HCT116 (cell line): ENCODE measurements around the gene C18orf32. TPM values are rescaled to one million over a fixed set of nuclear protein-coding genes. Genes with fewer than 3 reads are reported as not detected.

Experiments used
- ATAC-seq: fragments of 200-7000 bp; cut with Tn5 transposase; 2 replicates; pipeline ENCODE4 v1.9.1; 2020; ENCODE audit warnings: mild to moderate bottlenecking, moderate library complexity
- BruUV-seq: library from RNA; stranded (reverse); fragments of 400-500 nt; replicated peaks from 2 replicates; lab custom pipeline; 2021; lab: Mats Ljungman, UMichigan
- CTCF ChIA-PET: fragments of 300-600 bp; sonication (Branson Sonifier 250); formaldehyde crosslinking; loops from one replicate; lab custom pipeline; 2021; ENCODE audit warnings: antibody characterized with exemption; lab: Charles Lee
- POLR2A ChIA-PET: fragments of 300-600, 350-600 bp; sonication (Branson Sonifier 250); formaldehyde crosslinking; loops from one replicate; lab custom pipeline; 2021; ENCODE audit warnings: antibody characterized with exemption; lab: Charles Lee
- RAD21 ChIA-PET, 2 experiments: fragments of 300-600 bp; sonication (Branson Sonifier 250); formaldehyde crosslinking; loops; one replicate each; lab custom pipeline; 2023; ENCODE audit warnings: low total read pairs in 2 of 2; ENCODE audit not compliant: uncharacterized antibody in 2 of 2, unreplicated experiment in 2 of 2, low non-redundant PET in 1 of 2; lab: Charles Lee
- DNase-seq: peaks from one replicate; pipeline ENCODE4 v3.0.0-alpha.2; 2010; ENCODE audit warnings: low read depth, low spot score
- H2AFZ ChIP-seq: fragments of 200-600 bp; shearing (Covaris generic), sonication (generic); 2 replicates; pipeline ENCODE4 v1.6.1; 2017; ENCODE audit warnings: low read depth, mixed run types, mixed read lengths, antibody characterized with exemption, low read length; ENCODE audit not compliant: poor library complexity, severe bottlenecking
- H3K27ac ChIP-seq: 2 replicates; pipeline ENCODE4 v1.5.1; 2012; ENCODE audit warnings: low read depth, low read length
- H3K27me3 ChIP-seq: fragments of 200-600 bp; sonication (generic); 2 replicates; pipeline ENCODE4 v1.6.1; 2016; ENCODE audit warnings: mixed run types, low read length, mixed read lengths; ENCODE audit not compliant: insufficient read depth
- H3K36me3 ChIP-seq, 2 experiments: fragments of 200-500 bp in 1 of 2; fragments of 200-600 bp in 1 of 2; sonication (Bioruptor generic) in 1 of 2; sonication (generic) in 1 of 2; 2 replicates each; pipeline versions ENCODE4 v1.5.1 to v1.6.1; 2014 to 2016; ENCODE audit warnings: low read length in 2 of 2, inconsistent platforms in 1 of 2, mixed read lengths in 1 of 2, mixed run types in 1 of 2; ENCODE audit not compliant: insufficient read depth in 2 of 2, control insufficient read depth in 1 of 2
- H3K4me1 ChIP-seq, 2 experiments: fragments of 200-600 bp in 1 of 2; sonication (generic) in 1 of 2; 2 replicates each; pipeline versions ENCODE4 v1.5.1 to v1.6.1; 2012 to 2017; ENCODE audit warnings: low read length in 2 of 2, inconsistent platforms in 1 of 2, mild to moderate bottlenecking in 1 of 2, mixed read lengths in 1 of 2, mixed run types in 1 of 2, moderate library complexity in 1 of 2; ENCODE audit not compliant: insufficient read depth in 2 of 2, control insufficient read depth in 1 of 2
- H3K4me2 ChIP-seq: fragments of 200-600 bp; sonication (generic); 2 replicates; pipeline ENCODE4 v1.6.1; 2017; ENCODE audit warnings: mixed run types, low read length, mixed read lengths
- H3K4me3 ChIP-seq, 2 experiments: fragments of 200-600 bp in 1 of 2; sonication (generic) in 1 of 2; replicated peaks in 1 of 2; 2 replicates each; pipeline ENCODE4 v1.5.1; 2011 to 2016; ENCODE audit warnings: low read length in 2 of 2, control low read depth in 1 of 2, low read depth in 1 of 2, mild to moderate bottlenecking in 1 of 2, mixed read lengths in 1 of 2, mixed run types in 1 of 2
- H3K79me2 ChIP-seq: fragments of 200-600 bp; sonication (generic); 2 replicates; pipeline ENCODE4 v1.6.1; 2017; ENCODE audit warnings: mild to moderate bottlenecking, mixed run types, low read length, moderate library complexity, mixed read lengths; ENCODE audit not compliant: insufficient read depth
- H3K9ac ChIP-seq: fragments of 200-600 bp; sonication (generic); 2 replicates; pipeline ENCODE4 v1.6.1; 2016; ENCODE audit warnings: low read length, mixed read lengths
- H3K9me2 ChIP-seq: fragments of 200-600 bp; sonication (generic), shearing (Covaris generic); 2 replicates; pipeline ENCODE4 v1.6.1; 2017; ENCODE audit warnings: mixed run types, mild to moderate bottlenecking, moderate library complexity; ENCODE audit not compliant: insufficient read depth
- H3K9me3 ChIP-seq, 2 experiments: fragments of 200-500 bp in 1 of 2; fragments of 200-600 bp in 1 of 2; sonication (Bioruptor generic) in 1 of 2; sonication (generic) in 1 of 2; 2 replicates each; pipeline ENCODE4 v1.6.1; 2014 to 2017; ENCODE audit warnings: low read length in 2 of 2, mixed read lengths in 2 of 2, inconsistent platforms in 1 of 2, low read depth in 1 of 2, mild to moderate bottlenecking in 1 of 2, mixed run types in 1 of 2, moderate library complexity in 1 of 2; ENCODE audit not compliant: control insufficient read depth in 1 of 2, insufficient read depth in 1 of 2
- H4K20me1 ChIP-seq: fragments of 200-600 bp; sonication (generic), shearing (Covaris generic); 2 replicates; pipeline ENCODE4 v1.6.1; 2017; ENCODE audit warnings: mixed run types, mild to moderate bottlenecking, moderate library complexity; ENCODE audit not compliant: insufficient read depth
- ATF3 ChIP-seq: IDR thresholded peaks from 2 replicates; pipeline ENCODE4 v1.6.1; 2012
- CTCF ChIP-seq, 3 experiments: fragments of 200-600 bp in 1 of 3; sonication (generic) in 1 of 3; IDR thresholded peaks in 2 of 3; conservative IDR thresholded peaks in 1 of 3; 2 replicates each; pipeline ENCODE4 v1.5.1; 2012 to 2017; ENCODE audit warnings: low read depth in 2 of 3, low read length in 2 of 3, antibody characterized with exemption in 1 of 3, borderline replicate concordance in 1 of 3, control low read depth in 1 of 3, mild to moderate bottlenecking in 1 of 3, mixed read lengths in 1 of 3, mixed run types in 1 of 3, moderate library complexity in 1 of 3; ENCODE audit not compliant: insufficient read depth in 1 of 3
- ELF1 ChIP-seq: IDR thresholded peaks from 2 replicates; pipeline ENCODE4 v1.6.1; 2012; ENCODE audit warnings: low read depth, borderline replicate concordance
- EZH2 ChIP-seq: fragments of 200-600 bp; sonication (generic); IDR thresholded peaks from 2 replicates; pipeline ENCODE4 v1.6.1; 2017; ENCODE audit warnings: antibody characterized with exemption, mixed run types
- EZH2phosphoT487 ChIP-seq: fragments of 200-600 bp; IDR thresholded peaks from 2 replicates; pipeline ENCODE4 v1.6.1; 2018; ENCODE audit warnings: antibody characterized with exemption, borderline replicate concordance
- JUND ChIP-seq: IDR thresholded peaks from 2 replicates; pipeline ENCODE4 v1.6.1; 2012
- POLR2A ChIP-seq: IDR thresholded peaks from 2 replicates; pipeline ENCODE4 v1.7.0; 2011; ENCODE audit warnings: borderline replicate concordance; ENCODE audit not compliant: insufficient read depth, insufficient read length; ENCODE audit errors: extremely low read depth
- SP1 ChIP-seq: IDR thresholded peaks from 2 replicates; pipeline ENCODE4 v1.6.1; 2012; ENCODE audit warnings: low read depth
- YY1 ChIP-seq: IDR thresholded peaks from 2 replicates; pipeline ENCODE4 v1.6.1; 2011; ENCODE audit warnings: low read length, low read depth, moderate library complexity, mild to moderate bottlenecking; ENCODE audit not compliant: insufficient replicate concordance; ENCODE audit errors: extremely low read depth
- ZBTB33 ChIP-seq: IDR thresholded peaks from 2 replicates; pipeline ENCODE4 v1.6.1; 2011; ENCODE audit warnings: mild to moderate bottlenecking, low read length, moderate library complexity; ENCODE audit not compliant: insufficient replicate concordance; ENCODE audit errors: extremely low read depth
- ZFX ChIP-seq: fragments of 450-650 bp; IDR thresholded peaks from 2 replicates; pipeline ENCODE4 v1.6.1; 2017
- intact Hi-C: fragments of 100-400 bp; cut with micrococcal nuclease; formaldehyde crosslinking; loops from 2 replicates; pipeline ENCODE4 v1.10.0; 2022
- total RNA-seq: library from RNA; stranded (reverse); gene quantifications from one replicate; pipeline ENCODE4 v1.2.1, GENCODE V29; 2021; ENCODE audit not compliant: unreplicated experiment

The C18orf32 gene
- total RNA-seq, 1 experiment from 2014 or later: 35.0 TPM

- H3K79me2 ChIP-seq: peaks cover 33% of the 10 kb centered on the region
- H4K20me1 ChIP-seq: no peaks in the 10 kb centered on the region; the same call in 1 of the 2 replicates
- peaks cover under 1 to 15% of the 10 kb centered on the region in 2 experiments; a peak in 3 of 4 replicates for H3K4me1 ChIP-seq
- no peak overlapping the region for H3K27ac ChIP-seq
- intact Hi-C loops: no loop called here
- H3K9me2 ChIP-seq: no peaks in the 10 kb centered on the region
- no peak overlapping the region for H3K4me3 ChIP-seq
- no peak overlapping the region for H2AFZ ChIP-seq
- H3K4me2 ChIP-seq: no peak overlapping the region
- BruUV-seq: no TSS peak
- TF ChIP-seq ZFX (no peak), SP1 (no peak), ELF1 (no peak), POLR2A (no peak)
- RAD21 ChIA-PET: no interaction called here
- no peak for DNase-seq
- POLR2A ChIA-PET: no interaction called here
- no peaks in the 10 kb centered on the region for H3K27me3 ChIP-seq
- H3K9ac ChIP-seq: no peak overlapping the region
- CTCF ChIA-PET: no interaction called here
- no peak for ATAC-seq
- H3K36me3 ChIP-seq: peaks cover 8 to 33% of the 10 kb centered on the region in 2 experiments; a peak in 3 of 4 replicates
- no peaks in the 10 kb centered on the region for H3K9me3 ChIP-seq
These were observed 5.1 kb downstream of the C18orf32 start for GRCh38 chr18:49481907-49482306.

GRCh38 chr18:49481317-49481716, 5.7 kb downstream of the C18orf32 start:
- no TSS peak for BruUV-seq
- ChIA-PET POLR2A (interaction anchor here (1.4 kb wide), 1 partner anchor 13 kb away, joined by 4 read pairs; no protein-coding TSS in a partner anchor), RAD21 (no interaction called here)

More at GRCh38 chr18:49481317-49481716, 5.7 kb downstream of the C18orf32 start:
- Histone ChIP-seq H3K4me2 (no peak overlapping the region), H3K79me2 (peaks cover 29% of the 10 kb centered on the region), H3K27ac (no peak overlapping the region), H4K20me1 (no peaks in the 10 kb centered on the region; the same call in 1 of the 2 replicates), H3K36me3 (peaks cover 8 to 33% of the 10 kb centered on the region in 2 experiments; a peak in 3 of 4 replicates), H3K4me3 (no peak overlapping the region), H3K27me3 (no peaks in the 10 kb centered on the region), H3K4me1 (peaks cover 3 to 18% of the 10 kb centered on the region in 2 experiments; a peak in 3 of 4 replicates), H3K9me2 (no peaks in the 10 kb centered on the region), H3K9ac (no peak overlapping the region), H3K9me3 (no peaks in the 10 kb centered on the region), H2AFZ (no peak overlapping the region)
- CTCF ChIA-PET: no interaction called here
- no peak for DNase-seq
- TF ChIP-seq EZH2phosphoT487 (no peak), ZBTB33 (no peak), CTCF (IDR thresholded peaks at IDR 0.05 in 2 of 3, conservative IDR thresholded peaks at IDR 0.05 in 1 of 3; ENCODE audit: borderline replicate concordance in 1 of 3, insufficient read depth in 1 of 3, low read depth in 2 of 3, low read length in 2 of 3) (no peak), YY1 (no peak), EZH2 (no peak), JUND (no peak), ATF3 (no peak)
- intact Hi-C loops: no loop called here
- ATAC-seq: no peak
